Astrocyte (in vitro differentiated cells and primary cell): ENCODE data around the gene BANF2. TPM values are rescaled to one million over a fixed set of nuclear protein-coding genes. Genes with fewer than 3 reads are reported as not detected.

Experiments used
- DNase-seq: peaks from one replicate; pipeline ENCODE4 v3.0.0-alpha.2; 2010; ENCODE audit warnings: low read depth
- FAIRE-seq: peaks from 2 replicates; lab custom pipeline; 2011; peaks lifted over from hg19 to GRCh38; lab: Jason Lieb, UNC
- H2AFZ ChIP-seq: 2 replicates; pipeline ENCODE4 v1.6.0; 2012; ENCODE audit warnings: low read depth, low read length, inconsistent platforms
- H3K27ac ChIP-seq: 2 replicates; pipeline ENCODE4 v1.5.1; 2011; ENCODE audit warnings: low read depth, low read length, inconsistent platforms
- H3K27me3 ChIP-seq: 2 replicates; pipeline ENCODE4 v1.6.0; 2011; ENCODE audit warnings: low read length, inconsistent platforms; ENCODE audit not compliant: insufficient read depth
- H3K36me3 ChIP-seq: 2 replicates; pipeline ENCODE4 v1.5.1; 2011; ENCODE audit warnings: low read length, inconsistent platforms; ENCODE audit not compliant: insufficient read depth
- H3K4me1 ChIP-seq: 2 replicates; pipeline ENCODE4 v1.5.1; 2011; ENCODE audit warnings: low read length, inconsistent platforms; ENCODE audit not compliant: insufficient read depth
- H3K4me2 ChIP-seq: 2 replicates; pipeline ENCODE4 v1.6.0; 2012; ENCODE audit warnings: low read length, inconsistent platforms
- H3K4me3 ChIP-seq: 2 replicates; pipeline ENCODE4 v1.5.1; 2011; ENCODE audit warnings: low read depth, mild to moderate bottlenecking, low read length, inconsistent platforms; ENCODE audit not compliant: insufficient read depth
- H3K79me2 ChIP-seq: 2 replicates; pipeline ENCODE4 v1.6.0; 2012; ENCODE audit warnings: mild to moderate bottlenecking, low read length, inconsistent platforms; ENCODE audit not compliant: insufficient read depth
- H3K9ac ChIP-seq: 2 replicates; pipeline ENCODE4 v1.6.0; 2012; ENCODE audit warnings: mild to moderate bottlenecking, low read length, inconsistent platforms
- H3K9me3 ChIP-seq: 2 replicates; pipeline ENCODE4 v1.5.1; 2012; ENCODE audit warnings: low read depth, mild to moderate bottlenecking, low read length, inconsistent platforms; ENCODE audit not compliant: insufficient read depth
- H4K20me1 ChIP-seq: 2 replicates; pipeline ENCODE4 v1.6.0; 2012; ENCODE audit warnings: low read length, inconsistent platforms; ENCODE audit not compliant: insufficient read depth
- H3K27ac Mint-ChIP-seq: one replicate; pipeline ENCODE4 v1.8.0; 2021; ENCODE audit warnings: mild to moderate bottlenecking, mixed read lengths; ENCODE audit not compliant: unreplicated experiment
- H3K27me3 Mint-ChIP-seq: one replicate; pipeline ENCODE4 v1.8.0; 2021; ENCODE audit warnings: low read depth, mixed read lengths; ENCODE audit not compliant: unreplicated experiment
- H3K36me3 Mint-ChIP-seq: one replicate; pipeline ENCODE4 v1.8.0; 2021; ENCODE audit warnings: low read depth, mixed read lengths; ENCODE audit not compliant: unreplicated experiment
- H3K4me1 Mint-ChIP-seq: one replicate; pipeline ENCODE4 v1.8.0; 2021; ENCODE audit warnings: low read depth, mixed read lengths; ENCODE audit not compliant: unreplicated experiment
- H3K4me3 Mint-ChIP-seq: one replicate; pipeline ENCODE4 v1.8.0; 2021; ENCODE audit warnings: mild to moderate bottlenecking, moderate library complexity, mixed read lengths; ENCODE audit not compliant: unreplicated experiment
- H3K9me3 Mint-ChIP-seq: one replicate; pipeline ENCODE4 v1.8.0; 2021; ENCODE audit warnings: mild to moderate bottlenecking, mixed read lengths; ENCODE audit not compliant: unreplicated experiment
- EZH2 ChIP-seq: IDR thresholded peaks from 2 replicates; pipeline ENCODE4 v1.6.1; 2012; ENCODE audit warnings: mild to moderate bottlenecking, low read length, inconsistent platforms; ENCODE audit not compliant: insufficient read depth
- total RNA-seq: library from RNA; stranded (reverse); gene quantifications from 2 replicates; pipeline ENCODE4 v1.2.1, GENCODE V29; 2021
- TF ChIP-seq, protein P1 (sequence below): IDR thresholded peaks from 2 replicates; pipeline ENCODE4 v1.5.1; 2011; ENCODE audit warnings: low read depth, mild to moderate bottlenecking, inconsistent platforms, low read length, moderate library complexity; ENCODE audit not compliant: insufficient read depth

The BANF2 gene
- total RNA-seq, 1 donor from 2014 or later = not detected

GRCh38 chr20:17697171-17697570 is 2.6 kb upstream of the BANF2 start:
- FAIRE-seq (no peak), DNase-seq (no peak)
- Histone ChIP-seq H3K9me3 (no peaks in the 10 kb centered on the region), H3K27ac (no peak overlapping the region), H3K4me1 (peaks cover 5% of the 10 kb centered on the region), H3K79me2 (no peaks in the 10 kb centered on the region), H3K36me3 (no peaks in the 10 kb centered on the region), H2AFZ (no peak overlapping the region), H3K4me2 (no peak overlapping the region), H3K4me3 (no peak overlapping the region), H4K20me1 (no peaks in the 10 kb centered on the region), H3K9ac (no peak overlapping the region), H3K27me3 (peaks cover 13% of the 10 kb centered on the region)
- no peaks in the 10 kb centered on the region for H3K4me1 Mint-ChIP-seq
- no peak overlapping the region for H3K27ac Mint-ChIP-seq
- no peak for TF ChIP-seq EZH2
- H3K36me3 Mint-ChIP-seq = no peaks in the 10 kb centered on the region
- H3K27me3 Mint-ChIP-seq = peaks cover 14% of the 10 kb centered on the region
- H3K4me3 Mint-ChIP-seq = no peak overlapping the region
- peaks cover 7% of the 10 kb centered on the region for H3K9me3 Mint-ChIP-seq

GRCh38 chr20:17698384-17698783 is 1.4 kb upstream of the BANF2 start:
- TF ChIP-seq, protein P1, sequence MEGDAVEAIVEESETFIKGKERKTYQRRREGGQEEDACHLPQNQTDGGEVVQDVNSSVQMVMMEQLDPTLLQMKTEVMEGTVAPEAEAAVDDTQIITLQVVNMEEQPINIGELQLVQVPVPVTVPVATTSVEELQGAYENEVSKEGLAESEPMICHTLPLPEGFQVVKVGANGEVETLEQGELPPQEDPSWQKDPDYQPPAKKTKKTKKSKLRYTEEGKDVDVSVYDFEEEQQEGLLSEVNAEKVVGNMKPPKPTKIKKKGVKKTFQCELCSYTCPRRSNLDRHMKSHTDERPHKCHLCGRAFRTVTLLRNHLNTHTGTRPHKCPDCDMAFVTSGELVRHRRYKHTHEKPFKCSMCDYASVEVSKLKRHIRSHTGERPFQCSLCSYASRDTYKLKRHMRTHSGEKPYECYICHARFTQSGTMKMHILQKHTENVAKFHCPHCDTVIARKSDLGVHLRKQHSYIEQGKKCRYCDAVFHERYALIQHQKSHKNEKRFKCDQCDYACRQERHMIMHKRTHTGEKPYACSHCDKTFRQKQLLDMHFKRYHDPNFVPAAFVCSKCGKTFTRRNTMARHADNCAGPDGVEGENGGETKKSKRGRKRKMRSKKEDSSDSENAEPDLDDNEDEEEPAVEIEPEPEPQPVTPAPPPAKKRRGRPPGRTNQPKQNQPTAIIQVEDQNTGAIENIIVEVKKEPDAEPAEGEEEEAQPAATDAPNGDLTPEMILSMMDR = no peak
- no peak for TF ChIP-seq EZH2
- H3K9ac ChIP-seq = no peak overlapping the region
- H3K36me3 ChIP-seq = no peaks in the 10 kb centered on the region
- H2AFZ ChIP-seq = no peak overlapping the region
- Mint-ChIP-seq H3K4me3 (no peak overlapping the region), H3K27ac (no peak overlapping the region), H3K9me3 (peaks cover 7% of the 10 kb centered on the region), H3K27me3 (peaks cover 17% of the 10 kb centered on the region), H3K36me3 (no peaks in the 10 kb centered on the region), H3K4me1 (no peaks in the 10 kb centered on the region)
- FAIRE-seq (no peak), DNase-seq (no peak)
- H3K9me3 ChIP-seq = no peaks in the 10 kb centered on the region
- no peak overlapping the region for H3K27ac ChIP-seq
- H4K20me1 ChIP-seq = no peaks in the 10 kb centered on the region
- H3K27me3 ChIP-seq = peaks cover 10% of the 10 kb centered on the region
- H3K4me2 ChIP-seq = no peak overlapping the region
- peaks cover 5% of the 10 kb centered on the region for H3K4me1 ChIP-seq
- no peaks in the 10 kb centered on the region for H3K79me2 ChIP-seq
- no peak overlapping the region for H3K4me3 ChIP-seq

- FAIRE-seq = no peak
- Mint-ChIP-seq H3K4me1 (no peaks in the 10 kb centered on the region), H3K27ac (no peak overlapping the region), H3K4me3 (no peak overlapping the region), H3K27me3 (peaks cover 17% of the 10 kb centered on the region), H3K9me3 (peaks cover 6% of the 10 kb centered on the region), H3K36me3 (no peaks in the 10 kb centered on the region)
- no peaks in the 10 kb centered on the region for H3K27me3 ChIP-seq
- H3K79me2 ChIP-seq = no peaks in the 10 kb centered on the region
- H3K4me1 ChIP-seq = no peaks in the 10 kb centered on the region
- H3K9ac ChIP-seq = no peak overlapping the region
- H3K36me3 ChIP-seq = no peaks in the 10 kb centered on the region
- no peak overlapping the region for H3K27ac ChIP-seq
- TF ChIP-seq EZH2 = no peak
- TF ChIP-seq, protein P1 = no peak
- no peaks in the 10 kb centered on the region for H4K20me1 ChIP-seq
- H2AFZ ChIP-seq = no peak overlapping the region
- H3K4me2 ChIP-seq = no peak overlapping the region
- no peak overlapping the region for H3K4me3 ChIP-seq
- DNase-seq = no peak
- H3K9me3 ChIP-seq = no peaks in the 10 kb centered on the region
Measured at GRCh38 chr20:17700637-17701036, 871 bp downstream of the BANF2 start.
